CD4-positive, alpha-beta T cell treated with Interleukin-2 at 100 ng/mL for 4 hours (primary cell): ENCODE measurements around the gene SRBD1.

ENCODE experiments used
- DNase-seq: peaks from one replicate; pipeline ENCODE4 v3.0.0-alpha.2; 2020; ENCODE audit warnings: low spot score

SRBD1 gene

GRCh38 chr2:45611020-45611859 is at the start of gene SRBD1:
SRBD1 (minus strand) TSS chr2:45611267; CDS start chr2:45605441, 5,826 bp downstream.
- DNase-seq = peak; percentile 88

- no peak for DNase-seq
Observed at GRCh38 chr2:45654250-45654649, 43.2 kb upstream of the SRBD1 start.

GRCh38 chr2:45653122-45653913 is 42.3 kb upstream of the SRBD1 start:
- no peak for DNase-seq

- peak; percentile 5 for DNase-seq
Observed at GRCh38 chr2:45652090-45653031, 41.3 kb upstream of the SRBD1 start.

- DNase-seq = peak; percentile 52
Observed at GRCh38 chr2:45651415-45652089, 40.5 kb upstream of the SRBD1 start, which contains the start of gene PRKCE. PRKCE (plus strand) TSS chr2:45651675.

- DNase-seq = peak; percentile 97
Observed at GRCh38 chr2:45650851-45651414, 39.9 kb upstream of the SRBD1 start.

- peak; percentile 42 for DNase-seq
Observed at GRCh38 chr2:45649858-45650811, 39.1 kb upstream of the SRBD1 start.

- DNase-seq = no peak
Observed at GRCh38 chr2:45649462-45649857, 38.4 kb upstream of the SRBD1 start.

- no peak for DNase-seq
Observed at GRCh38 chr2:45648636-45649035, 37.6 kb upstream of the SRBD1 start.

- DNase-seq = no peak
Observed at GRCh38 chr2:45647986-45648520, 37.0 kb upstream of the SRBD1 start.

- DNase-seq = no peak
Observed at GRCh38 chr2:45647356-45647755, 36.3 kb upstream of the SRBD1 start.

- DNase-seq = no peak
Observed at GRCh38 chr2:45646289-45646688, 35.2 kb upstream of the SRBD1 start.

GRCh38 chr2:45643543-45644542 is 32.8 kb upstream of the SRBD1 start:
- peak; percentile 70 for DNase-seq

- no peak for DNase-seq
Observed at GRCh38 chr2:45643095-45643494, 32.0 kb upstream of the SRBD1 start.

- no peak for DNase-seq
Observed at GRCh38 chr2:45640576-45640975, 29.5 kb upstream of the SRBD1 start.

- DNase-seq = no peak
Observed at GRCh38 chr2:45637440-45637839, 26.4 kb upstream of the SRBD1 start.

- DNase-seq = no peak
Observed at GRCh38 chr2:45636008-45636407, 24.9 kb upstream of the SRBD1 start.

- no peak for DNase-seq
Observed at GRCh38 chr2:45634223-45634622, 23.2 kb upstream of the SRBD1 start.
